Measurements from ENCODE around the gene MMP13.
"Not testable (repeated sequence)": the region's sequence is repeated elsewhere in the genome, so short reads cannot be mapped to it uniquely, and the experiment has no call there.

Gene MMP13

GRCh38 chr11:102934735-102935134 lies 20.8 kb downstream of the MMP13 start:
- no peak for DNase-seq

- DNase-seq = no peak
Observed at GRCh38 chr11:102933627-102934026, 21.9 kb downstream of the MMP13 start.

- no peak for DNase-seq
Observed at GRCh38 chr11:102932678-102933077, 22.9 kb downstream of the MMP13 start.

GRCh38 chr11:102930451-102930850 lies 25.1 kb downstream of the MMP13 start:
- DNase-seq = no peak

- DNase-seq = no peak
Observed at GRCh38 chr11:102929972-102930371, 25.6 kb downstream of the MMP13 start.

GRCh38 chr11:102929166-102929565 lies 26.4 kb downstream of the MMP13 start:
- DNase-seq = no peak

- DNase-seq = no peak
Observed at GRCh38 chr11:102928247-102928646, 27.3 kb downstream of the MMP13 start.

- no peak for DNase-seq
Observed at GRCh38 chr11:102927624-102927990, 27.9 kb downstream of the MMP13 start.

GRCh38 chr11:102926961-102927623 lies 28.4 kb downstream of the MMP13 start:
- no peak for DNase-seq

- DNase-seq = no peak
Observed at GRCh38 chr11:102926517-102926916, 29.0 kb downstream of the MMP13 start.

GRCh38 chr11:102925988-102926387 lies 29.5 kb downstream of the MMP13 start:
- DNase-seq = no peak

- no peak for DNase-seq
Observed at GRCh38 chr11:102924851-102925380, 30.6 kb downstream of the MMP13 start.

GRCh38 chr11:102921587-102922220 lies 33.8 kb downstream of the MMP13 start:
- no peak for DNase-seq

GRCh38 chr11:102920118-102920684 lies 35.3 kb downstream of the MMP13 start:
- no peak for DNase-seq

GRCh38 chr11:102915044-102915375 lies 40.5 kb downstream of the MMP13 start:
- DNase-seq = no peak

GRCh38 chr11:102914238-102915043 lies 41.1 kb downstream of the MMP13 start:
- no peak for DNase-seq

- no peak for DNase-seq
Observed at GRCh38 chr11:102912482-102912830, 43.1 kb downstream of the MMP13 start.

GRCh38 chr11:102911758-102912481 lies 43.6 kb downstream of the MMP13 start:
- DNase-seq = no peak

GRCh38 chr11:102905848-102906247 lies 49.7 kb downstream of the MMP13 start:
- not testable (repeated sequence) for DNase-seq

- not testable (repeated sequence) for DNase-seq
Observed at GRCh38 chr11:102903895-102904294, 51.6 kb downstream of the MMP13 start.

- no peak for DNase-seq
Observed at GRCh38 chr11:102900346-102900745, 55.2 kb downstream of the MMP13 start.
